ENCODE measurements around the gene COMMD9.
A peak's percentile ranks its signal among the peaks of the same experiment; 100 is the strongest.

The COMMD9 gene

DNA sequence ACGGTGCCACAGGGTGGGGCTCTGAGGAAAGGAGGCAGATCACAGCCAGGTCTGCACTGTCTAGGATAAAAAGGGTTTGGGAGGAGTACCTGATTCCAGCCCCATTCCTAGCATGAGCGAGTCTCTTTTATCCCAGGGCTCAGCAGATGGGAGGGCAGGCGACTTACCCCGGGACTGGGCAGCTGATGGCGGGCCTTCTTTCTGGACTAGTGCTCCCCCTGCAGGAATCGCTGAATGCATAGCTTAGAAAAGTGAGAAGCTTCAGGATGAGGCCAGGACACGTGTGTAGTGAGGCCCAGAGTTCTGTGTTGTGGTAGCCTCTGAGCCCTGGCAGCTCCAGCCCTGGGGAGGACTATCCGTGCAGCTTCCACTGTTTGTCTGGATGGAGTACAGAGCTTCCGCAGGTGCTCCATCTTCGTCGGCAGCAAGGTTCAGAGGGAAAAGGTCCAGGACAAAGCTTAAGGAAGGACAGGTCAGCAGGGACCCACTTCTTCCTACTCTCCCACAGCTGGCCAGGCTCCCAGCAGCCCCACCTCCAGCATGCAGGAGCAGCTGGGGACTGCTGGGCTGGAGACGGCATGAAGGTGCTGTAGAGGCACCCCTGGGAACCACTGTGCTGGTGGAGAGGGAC lies 30.4 kb downstream of the COMMD9 start:
- peak; percentile 43 for DNase-seq
- H3F3A ChIP-seq (ENCODE audit: insufficient read depth, low read length), result no peaks in the 10 kb centered on the region

DNA sequence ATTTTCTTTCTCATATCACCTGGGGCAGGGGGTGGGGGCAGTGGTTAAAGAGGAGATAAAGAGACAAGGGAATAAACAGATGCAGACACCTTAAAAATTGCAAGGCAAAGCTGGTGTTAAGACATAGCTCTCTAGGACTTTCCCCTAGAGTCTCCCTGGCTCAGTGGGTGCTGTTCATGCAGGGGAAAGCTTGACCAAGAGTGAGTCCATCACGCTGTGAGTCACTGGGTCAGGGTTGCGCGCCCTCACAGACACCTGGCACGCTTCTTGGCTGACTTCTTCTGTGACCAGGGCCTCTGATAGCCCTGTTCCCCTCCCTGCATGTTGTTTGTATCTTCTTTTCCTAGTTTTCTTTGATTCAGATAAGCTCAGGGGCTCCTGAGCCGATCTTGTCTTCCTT lies 31.9 kb downstream of the COMMD9 start:
- no peaks in the 10 kb centered on the region for H3F3A ChIP-seq (ENCODE audit: insufficient read depth, low read length)

More for the DNA sequence above, 30.4 kb downstream of the COMMD9 start:
- Histone ChIP-seq H3K27me3 (replicated peaks; ENCODE audit: insufficient read depth, low read length) (no peaks in the 10 kb centered on the region), H3K27ac (ENCODE audit: low read length) (no peak overlapping the region), H4K20me1 (ENCODE audit: insufficient read depth, low read length) (no peaks in the 10 kb centered on the region), H3K9ac (ENCODE audit: low read length) (no peak overlapping the region), H3K36me3 (replicated peaks; ENCODE audit: insufficient read depth, low read length) (no peaks in the 10 kb centered on the region), H3K4me1 (ENCODE audit: low read length) (no peaks in the 10 kb centered on the region), H3K9me3 (replicated peaks; ENCODE audit: insufficient read depth, low read length) (no peaks in the 10 kb centered on the region), H3K4me2 (ENCODE audit: low read depth, low read length) (no peak overlapping the region), H3K4me3 (ENCODE audit: low read length) (no peak overlapping the region), H2AFZ (ENCODE audit: low read length) (no peak overlapping the region), H3K79me2 (ENCODE audit: low read length) (no peaks in the 10 kb centered on the region), H3K9me2 (replicated peaks; ENCODE audit: insufficient read depth, low read length) (no peaks in the 10 kb centered on the region)
- TF ChIP-seq, protein P1, sequence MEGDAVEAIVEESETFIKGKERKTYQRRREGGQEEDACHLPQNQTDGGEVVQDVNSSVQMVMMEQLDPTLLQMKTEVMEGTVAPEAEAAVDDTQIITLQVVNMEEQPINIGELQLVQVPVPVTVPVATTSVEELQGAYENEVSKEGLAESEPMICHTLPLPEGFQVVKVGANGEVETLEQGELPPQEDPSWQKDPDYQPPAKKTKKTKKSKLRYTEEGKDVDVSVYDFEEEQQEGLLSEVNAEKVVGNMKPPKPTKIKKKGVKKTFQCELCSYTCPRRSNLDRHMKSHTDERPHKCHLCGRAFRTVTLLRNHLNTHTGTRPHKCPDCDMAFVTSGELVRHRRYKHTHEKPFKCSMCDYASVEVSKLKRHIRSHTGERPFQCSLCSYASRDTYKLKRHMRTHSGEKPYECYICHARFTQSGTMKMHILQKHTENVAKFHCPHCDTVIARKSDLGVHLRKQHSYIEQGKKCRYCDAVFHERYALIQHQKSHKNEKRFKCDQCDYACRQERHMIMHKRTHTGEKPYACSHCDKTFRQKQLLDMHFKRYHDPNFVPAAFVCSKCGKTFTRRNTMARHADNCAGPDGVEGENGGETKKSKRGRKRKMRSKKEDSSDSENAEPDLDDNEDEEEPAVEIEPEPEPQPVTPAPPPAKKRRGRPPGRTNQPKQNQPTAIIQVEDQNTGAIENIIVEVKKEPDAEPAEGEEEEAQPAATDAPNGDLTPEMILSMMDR (IDR thresholded peaks at IDR 0.05; ENCODE audit: low read length), result peak; percentile 51
- TF ChIP-seq EZH2 (optimal IDR thresholded peaks at IDR 0.05; ENCODE audit: low read depth, low read length), result no peak

DNA sequence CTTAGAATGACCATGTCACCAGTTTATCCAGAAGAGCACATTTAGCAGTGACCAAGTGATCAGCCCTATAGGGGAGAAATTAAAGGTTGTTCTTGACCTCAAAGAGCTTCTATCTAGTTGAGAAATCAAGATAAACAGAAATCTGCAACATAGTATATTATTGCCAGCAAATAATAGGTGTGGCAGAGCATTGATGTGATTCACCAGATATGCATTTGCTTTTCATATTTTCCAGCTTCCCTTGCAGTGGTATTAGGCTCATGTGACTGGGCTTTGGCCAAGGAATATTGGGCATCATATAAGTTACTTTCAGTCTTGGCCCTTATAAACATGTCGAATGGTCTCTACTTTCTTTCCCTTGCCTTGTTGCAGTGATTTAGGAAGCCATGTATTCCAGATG lies 34.5 kb downstream of the COMMD9 start:
- H3K79me2 ChIP-seq (ENCODE audit: low read length), result no peaks in the 10 kb centered on the region
- H3K36me3 ChIP-seq (replicated peaks; ENCODE audit: insufficient read depth, low read length), result no peaks in the 10 kb centered on the region
- no peak overlapping the region for H2AFZ ChIP-seq (ENCODE audit: low read length)
- TF ChIP-seq, protein P1 (IDR thresholded peaks at IDR 0.05; ENCODE audit: low read length), result no peak
- TF ChIP-seq EZH2phosphoT487 (IDR thresholded peaks at IDR 0.05; ENCODE audit: low read length) (no peak), EZH2 (optimal IDR thresholded peaks at IDR 0.05; ENCODE audit: low read depth, low read length) (no peak)
- H3K9me3 ChIP-seq (replicated peaks; ENCODE audit: insufficient read depth, low read length), result no peaks in the 10 kb centered on the region
- no peak overlapping the region for H3K27ac ChIP-seq (ENCODE audit: low read length)
- H3K27me3 ChIP-seq (replicated peaks; ENCODE audit: insufficient read depth, low read length), result no peaks in the 10 kb centered on the region
- H4K20me1 ChIP-seq (ENCODE audit: insufficient read depth, low read length), result no peaks in the 10 kb centered on the region
- no peak for DNase-seq
- no peaks in the 10 kb centered on the region for H3K9me2 ChIP-seq (replicated peaks; ENCODE audit: insufficient read depth, low read length)
- no peaks in the 10 kb centered on the region for H3F3A ChIP-seq (ENCODE audit: insufficient read depth, low read length)
- no peak overlapping the region for H3K4me2 ChIP-seq (ENCODE audit: low read depth, low read length)
- no peak overlapping the region for H3K4me3 ChIP-seq (ENCODE audit: low read length)
- H3K4me1 ChIP-seq (ENCODE audit: low read length), result no peaks in the 10 kb centered on the region
- no peak overlapping the region for H3K9ac ChIP-seq (ENCODE audit: low read length)

More for the DNA sequence above, 31.9 kb downstream of the COMMD9 start:
- Histone ChIP-seq H3K4me2 (ENCODE audit: low read depth, low read length) (no peak overlapping the region), H3K27ac (ENCODE audit: low read length) (no peak overlapping the region), H3K4me3 (ENCODE audit: low read length) (no peak overlapping the region), H3K9me3 (replicated peaks; ENCODE audit: insufficient read depth, low read length) (no peaks in the 10 kb centered on the region), H3K9ac (ENCODE audit: low read length) (no peak overlapping the region), H3K4me1 (ENCODE audit: low read length) (no peaks in the 10 kb centered on the region), H3K9me2 (replicated peaks; ENCODE audit: insufficient read depth, low read length) (no peaks in the 10 kb centered on the region), H3K79me2 (ENCODE audit: low read length) (no peaks in the 10 kb centered on the region), H2AFZ (ENCODE audit: low read length) (no peak overlapping the region), H4K20me1 (ENCODE audit: insufficient read depth, low read length) (no peaks in the 10 kb centered on the region), H3K36me3 (replicated peaks; ENCODE audit: insufficient read depth, low read length) (no peaks in the 10 kb centered on the region), H3K27me3 (replicated peaks; ENCODE audit: insufficient read depth, low read length) (no peaks in the 10 kb centered on the region)
- TF ChIP-seq EZH2 (optimal IDR thresholded peaks at IDR 0.05; ENCODE audit: low read depth, low read length), result no peak
- no peak for TF ChIP-seq EZH2phosphoT487 (IDR thresholded peaks at IDR 0.05; ENCODE audit: low read length)
- TF ChIP-seq, protein P1 (IDR thresholded peaks at IDR 0.05; ENCODE audit: low read length), result no peak
- no peak for DNase-seq

All from MM.1S (cell line).